ENCODE results near the gene CTSZ. TPM values are rescaled to one million over a fixed set of nuclear protein-coding genes. Genes with fewer than 3 reads are reported as not detected.
"Not testable (repeated sequence)": the region's sequence is repeated elsewhere in the genome, so short reads cannot be mapped to it uniquely, and the experiment has no call there.

Gene CTSZ
- total RNA-seq, 4 donors from 2014 or later, result 68.7 to 160 (median 109) TPM

GRCh38 chr20:58971429-58971828 is 35.6 kb downstream of the CTSZ start:
- Histone ChIP-seq H3K9me3 (peaks cover 0 to 7% of the 10 kb centered on the region in 2 donors), H3K27ac (no peak overlapping the region), H3K27me3 (no peaks in the 10 kb centered on the region), H3K36me3 (no peaks in the 10 kb centered on the region), H3K4me1 (no peaks in the 10 kb centered on the region), H3K4me3 (no peak overlapping the region)
- DNase-seq, result no peak
- TF ChIP-seq POLR2A (IDR thresholded peaks at IDR 0.05), result no peak
- no peak for TF ChIP-seq CTCF (IDR thresholded peaks at IDR 0.05)
- intact Hi-C loops (cut with DNase I; ENCODE audit: low total_unique reads), result no loop called here

- Histone ChIP-seq H3K9me3 (peaks cover 0 to 3% of the 10 kb centered on the region in 2 donors), H3K27me3 (no peaks in the 10 kb centered on the region), H3K36me3 (no peaks in the 10 kb centered on the region), H3K4me1 (no peaks in the 10 kb centered on the region), H3K27ac (no peak overlapping the region), H3K4me3 (no peak overlapping the region)
- TF ChIP-seq POLR2A (IDR thresholded peaks at IDR 0.05) (no peak), CTCF (IDR thresholded peaks at IDR 0.05) (no peak)
- no peak for DNase-seq
- intact Hi-C loops (cut with DNase I; ENCODE audit: low total_unique reads), result no loop called here
Observed at GRCh38 chr20:58970146-58970545, 36.9 kb downstream of the CTSZ start.

GRCh38 chr20:58969439-58969838 is 37.6 kb downstream of the CTSZ start:
- H3K27me3 ChIP-seq, result no peaks in the 10 kb centered on the region
- intact Hi-C loops (cut with DNase I; ENCODE audit: low total_unique reads), result no loop called here
- H3K4me1 ChIP-seq, result no peaks in the 10 kb centered on the region
- H3K27ac ChIP-seq, result no peak overlapping the region
- H3K36me3 ChIP-seq, result no peaks in the 10 kb centered on the region
- H3K4me3 ChIP-seq, result no peak overlapping the region
- no peak for DNase-seq
- no peak for TF ChIP-seq CTCF (IDR thresholded peaks at IDR 0.05)
- no peaks in the 10 kb centered on the region for H3K9me3 ChIP-seq

- Histone ChIP-seq H3K27me3 (no peaks in the 10 kb centered on the region), H3K36me3 (no peaks in the 10 kb centered on the region), H3K4me3 (no peak overlapping the region), H3K9me3 (peaks cover 0 to 2% of the 10 kb centered on the region in 2 donors), H3K4me1 (no peaks in the 10 kb centered on the region), H3K27ac (no peak overlapping the region)
- no peak for TF ChIP-seq CTCF (IDR thresholded peaks at IDR 0.05)
- TF ChIP-seq POLR2A (IDR thresholded peaks at IDR 0.05), result no peak
- DNase-seq, result no peak
- intact Hi-C loops (cut with DNase I; ENCODE audit: low total_unique reads), result no loop called here
Observed at GRCh38 chr20:58967652-58968429, 39.2 kb downstream of the CTSZ start.

- Histone ChIP-seq H3K4me1 (no peaks in the 10 kb centered on the region), H3K27ac (no peak overlapping the region), H3K9me3 (peaks cover 0 to 2% of the 10 kb centered on the region in 2 donors), H3K4me3 (no peak overlapping the region), H3K36me3 (no peaks in the 10 kb centered on the region), H3K27me3 (no peaks in the 10 kb centered on the region)
- DNase-seq, result no peak
- TF ChIP-seq POLR2A (IDR thresholded peaks at IDR 0.05), result no peak
- TF ChIP-seq CTCF (IDR thresholded peaks at IDR 0.05), result no peak
- intact Hi-C loops (cut with DNase I; ENCODE audit: low total_unique reads), result no loop called here
Observed at GRCh38 chr20:58965270-58966064, 41.6 kb downstream of the CTSZ start.

GRCh38 chr20:58963922-58964321 is 43.1 kb downstream of the CTSZ start:
- H3K36me3 ChIP-seq; H3K27me3 ChIP-seq; intact Hi-C loops (cut with DNase I; ENCODE audit: low total_unique reads); H3K4me3 ChIP-seq; H3K27ac ChIP-seq; H3K9me3 ChIP-seq; H3K4me1 ChIP-seq; DNase-seq: not testable (repeated sequence)

All from uterus (tissue), 4 donors.